Neuron (in vitro differentiated cells): ENCODE measurements around the gene SH3BP4.

Source experiments
- H2AFZ ChIP-seq: one replicate; pipeline ENCODE4 v1.6.1; 2013; ENCODE audit warnings: low read depth, mild to moderate bottlenecking, inconsistent platforms, low read length, moderate library complexity
- H3K27me3 ChIP-seq: one replicate; pipeline ENCODE4 v1.6.1; 2013; ENCODE audit warnings: low read length; ENCODE audit not compliant: insufficient read depth
- H3K36me3 ChIP-seq: one replicate; pipeline ENCODE4 v1.6.1; 2013; ENCODE audit warnings: low read length; ENCODE audit not compliant: insufficient read depth
- H3K4me1 ChIP-seq: one replicate; pipeline ENCODE4 v1.6.1; 2013; ENCODE audit warnings: low read length; ENCODE audit not compliant: insufficient read depth
- H3K4me3 ChIP-seq: 2 replicates; pipeline ENCODE4 v1.5.1; 2013; ENCODE audit warnings: mild to moderate bottlenecking, low read length, moderate library complexity
- H3K9me3 ChIP-seq: one replicate; pipeline ENCODE4 v1.6.1; 2013; ENCODE audit warnings: low read length

SH3BP4 gene

GRCh38 chr2:234950730-234951663 lies 820 bp upstream of the SH3BP4 start:
- H3K27me3 ChIP-seq, result no peaks in the 10 kb centered on the region
- no peak overlapping the region for H2AFZ ChIP-seq
- peak overlapping the region; percentile 39 for H3K4me3 ChIP-seq
- H3K9me3 ChIP-seq, result peaks cover 9% of the 10 kb centered on the region
- H3K36me3 ChIP-seq, result peaks cover 9% of the 10 kb centered on the region
- peaks cover 33% of the 10 kb centered on the region for H3K4me1 ChIP-seq

- Histone ChIP-seq H3K36me3 (peaks cover 12% of the 10 kb centered on the region), H2AFZ (no peak overlapping the region), H3K9me3 (peaks cover 11% of the 10 kb centered on the region), H3K27me3 (no peaks in the 10 kb centered on the region), H3K4me1 (peaks cover 33% of the 10 kb centered on the region), H3K4me3 (peak overlapping the region; percentile 97)
These were observed 676 bp downstream of the SH3BP4 start for GRCh38 chr2:234952270-234953115.

DNA sequence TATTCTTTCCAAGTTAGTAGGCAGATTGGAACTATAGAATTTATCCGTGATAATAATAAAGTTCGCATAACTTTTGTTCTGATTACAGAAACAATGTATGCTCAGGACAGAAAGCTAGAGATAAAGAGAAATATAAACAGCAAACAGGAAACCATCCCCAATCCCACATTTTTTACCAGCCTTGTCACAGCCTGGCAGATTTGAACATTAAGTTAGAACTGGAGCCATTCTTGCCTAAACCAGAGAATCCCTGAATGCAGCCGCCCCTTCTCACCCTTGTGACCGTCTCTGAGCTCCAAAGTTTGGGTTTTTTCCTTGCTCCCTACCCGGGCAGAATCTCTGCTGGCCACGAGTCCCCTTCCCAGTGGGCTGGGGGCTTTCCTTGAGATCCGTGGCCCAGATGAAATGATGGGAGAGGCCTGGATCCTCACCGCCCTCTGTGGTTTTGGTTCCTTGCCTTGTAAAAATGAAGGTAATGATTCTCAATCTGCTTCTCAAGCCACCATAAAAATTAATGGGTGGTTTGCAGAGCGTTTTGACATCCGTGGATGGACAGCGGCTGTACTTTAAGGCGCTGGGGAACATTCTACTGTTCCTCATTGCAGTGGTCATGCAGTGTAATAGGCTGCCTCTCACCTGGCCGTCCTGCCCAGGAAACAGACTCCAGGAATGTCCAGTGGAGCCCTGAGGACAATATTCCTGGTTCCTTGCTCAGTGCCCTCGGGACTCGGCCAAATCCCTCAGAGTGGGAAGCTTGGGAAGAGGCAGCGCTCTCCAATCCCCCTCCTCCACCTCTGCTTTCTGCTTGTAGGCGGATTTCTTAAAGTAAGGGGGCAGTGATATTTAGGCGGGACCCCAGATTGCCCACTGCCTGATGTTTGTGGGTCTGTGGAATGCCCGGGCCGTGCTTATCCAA lies 1.6 kb downstream of the SH3BP4 start:
- peaks cover 35% of the 10 kb centered on the region for H3K4me1 ChIP-seq

GRCh38 chr2:234954551-234954992 lies 2.8 kb downstream of the SH3BP4 start:
- Histone ChIP-seq H3K36me3 (peaks cover 15% of the 10 kb centered on the region), H2AFZ (no peak overlapping the region), H3K4me3 (peak overlapping the region; percentile 97), H3K9me3 (peaks cover 11% of the 10 kb centered on the region), H3K4me1 (peaks cover 32% of the 10 kb centered on the region), H3K27me3 (no peaks in the 10 kb centered on the region)

More for the DNA sequence above, 1.6 kb downstream of the SH3BP4 start:
- Histone ChIP-seq H2AFZ (no peak overlapping the region), H3K4me3 (peak overlapping the region; percentile 97), H3K27me3 (no peaks in the 10 kb centered on the region), H3K36me3 (peaks cover 15% of the 10 kb centered on the region), H3K9me3 (peaks cover 11% of the 10 kb centered on the region)

DNA sequence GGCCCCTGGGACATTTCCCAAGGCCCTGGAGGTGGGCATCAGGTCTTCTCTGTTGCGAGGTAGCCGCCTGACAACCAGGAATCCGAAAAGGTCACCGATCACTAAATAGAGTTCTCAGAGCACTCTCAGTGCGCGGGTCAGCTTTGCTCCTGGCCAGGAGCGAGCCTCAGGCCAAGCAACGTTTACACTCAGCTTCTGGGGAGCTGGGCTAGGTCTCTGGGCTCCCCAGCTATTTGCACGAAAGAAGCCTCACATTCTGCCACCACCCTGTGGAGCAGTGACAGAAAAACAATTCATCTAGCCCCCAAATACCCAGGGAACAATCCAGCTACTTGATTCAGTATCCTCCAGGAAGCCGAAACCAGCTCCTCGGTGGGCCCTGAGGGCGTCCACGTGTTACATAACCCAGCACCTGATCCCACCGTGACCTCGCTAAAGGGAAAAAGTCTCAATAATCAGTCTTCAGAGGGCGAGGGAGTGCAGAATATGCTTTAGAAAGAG lies 3.3 kb downstream of the SH3BP4 start:
- Histone ChIP-seq H2AFZ (no peak overlapping the region), H3K27me3 (no peaks in the 10 kb centered on the region), H3K4me1 (peaks cover 28% of the 10 kb centered on the region), H3K4me3 (peak overlapping the region; percentile 97), H3K36me3 (peaks cover 15% of the 10 kb centered on the region), H3K9me3 (peaks cover 11% of the 10 kb centered on the region)

DNA sequence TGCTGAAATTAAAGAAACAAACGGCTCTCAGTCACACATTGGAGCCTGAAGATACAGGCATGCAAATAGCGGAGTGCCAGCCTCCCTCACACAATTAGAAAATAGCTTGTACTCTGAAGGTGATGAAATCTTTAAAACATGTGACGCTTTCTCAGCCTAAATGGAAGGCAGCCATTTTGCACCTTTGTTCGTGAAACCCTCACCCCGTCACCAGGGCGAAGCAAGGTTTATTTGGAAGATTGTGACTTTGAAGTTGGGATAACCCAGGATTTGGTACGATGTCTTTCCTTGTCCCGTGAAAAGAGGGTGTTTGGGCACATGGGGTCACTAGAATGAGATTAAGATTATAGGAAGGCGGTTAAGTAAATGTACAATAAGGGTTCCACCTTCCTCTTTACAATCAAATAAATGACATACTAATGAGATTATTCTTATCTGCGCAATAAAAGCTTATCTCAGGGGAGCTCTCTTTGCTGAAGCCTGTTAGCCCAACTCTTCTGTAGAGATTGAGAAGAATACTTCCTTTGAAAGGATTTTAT lies 4.2 kb downstream of the SH3BP4 start:
- Histone ChIP-seq H3K4me1 (peaks cover 32% of the 10 kb centered on the region), H2AFZ (no peak overlapping the region), H3K4me3 (no peak overlapping the region), H3K36me3 (peaks cover 18% of the 10 kb centered on the region), H3K27me3 (no peaks in the 10 kb centered on the region), H3K9me3 (peaks cover 11% of the 10 kb centered on the region)

DNA sequence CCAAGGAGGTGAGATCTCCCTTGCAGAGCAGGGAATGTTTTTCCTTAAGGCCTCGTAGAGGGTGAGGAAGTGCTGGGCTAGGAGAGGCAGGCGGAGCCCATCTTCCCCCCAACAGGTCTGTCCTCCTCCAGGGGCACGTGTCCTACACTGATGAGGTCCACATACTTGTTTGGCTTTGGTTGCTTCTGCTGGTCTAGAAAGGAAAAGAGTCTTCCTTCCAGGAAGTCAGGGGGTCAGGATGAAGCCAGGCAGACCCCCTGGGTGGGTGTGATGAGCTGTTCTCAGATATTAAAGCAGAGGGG lies 6.0 kb downstream of the SH3BP4 start:
- Histone ChIP-seq H3K4me3 (no peak overlapping the region), H2AFZ (no peak overlapping the region), H3K4me1 (peaks cover 32% of the 10 kb centered on the region), H3K36me3 (peaks cover 18% of the 10 kb centered on the region), H3K27me3 (no peaks in the 10 kb centered on the region), H3K9me3 (peaks cover 11% of the 10 kb centered on the region)

GRCh38 chr2:234958311-234958710 lies 6.5 kb downstream of the SH3BP4 start:
- Histone ChIP-seq H3K36me3 (peaks cover 20% of the 10 kb centered on the region), H2AFZ (no peak overlapping the region), H3K9me3 (peaks cover 11% of the 10 kb centered on the region), H3K27me3 (no peaks in the 10 kb centered on the region), H3K4me1 (peaks cover 32% of the 10 kb centered on the region), H3K4me3 (no peak overlapping the region)

DNA sequence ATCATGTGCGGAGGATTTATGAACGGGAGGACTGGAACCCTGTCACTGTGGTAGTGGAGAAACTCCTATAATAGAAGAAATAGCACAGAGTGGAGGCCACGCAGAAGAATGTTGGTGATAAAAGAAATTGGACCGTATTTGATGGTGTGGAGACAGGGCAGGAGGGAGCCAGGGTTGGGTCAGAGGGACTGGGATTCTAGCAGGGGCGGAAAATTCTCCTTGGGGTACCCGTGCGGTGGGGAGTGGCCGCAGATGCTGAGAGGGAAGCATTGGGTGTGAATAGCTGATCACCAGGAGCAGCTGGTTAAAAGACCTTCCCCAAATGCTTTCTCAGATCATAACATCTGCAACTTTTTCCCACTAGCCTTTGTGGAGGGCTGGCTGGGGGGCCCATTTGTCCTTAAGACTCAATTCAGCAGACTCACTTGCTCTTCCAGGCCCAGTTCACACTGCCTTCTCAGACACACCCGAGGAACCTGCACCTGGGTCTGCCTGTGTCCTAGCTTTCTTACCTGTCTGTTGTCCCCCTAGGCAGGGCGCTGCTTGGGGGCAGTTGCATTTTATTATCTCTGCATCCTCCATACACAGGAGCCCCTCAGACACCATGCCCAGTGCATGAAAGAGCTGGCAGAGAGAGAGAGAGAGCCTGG lies 7.1 kb downstream of the SH3BP4 start:
- H3K27me3 ChIP-seq, result no peaks in the 10 kb centered on the region
- peaks cover 25% of the 10 kb centered on the region for H3K36me3 ChIP-seq
- peaks cover 33% of the 10 kb centered on the region for H3K4me1 ChIP-seq
- H3K4me3 ChIP-seq, result no peak overlapping the region
- H3K9me3 ChIP-seq, result peaks cover 11% of the 10 kb centered on the region
- H2AFZ ChIP-seq, result no peak overlapping the region

DNA sequence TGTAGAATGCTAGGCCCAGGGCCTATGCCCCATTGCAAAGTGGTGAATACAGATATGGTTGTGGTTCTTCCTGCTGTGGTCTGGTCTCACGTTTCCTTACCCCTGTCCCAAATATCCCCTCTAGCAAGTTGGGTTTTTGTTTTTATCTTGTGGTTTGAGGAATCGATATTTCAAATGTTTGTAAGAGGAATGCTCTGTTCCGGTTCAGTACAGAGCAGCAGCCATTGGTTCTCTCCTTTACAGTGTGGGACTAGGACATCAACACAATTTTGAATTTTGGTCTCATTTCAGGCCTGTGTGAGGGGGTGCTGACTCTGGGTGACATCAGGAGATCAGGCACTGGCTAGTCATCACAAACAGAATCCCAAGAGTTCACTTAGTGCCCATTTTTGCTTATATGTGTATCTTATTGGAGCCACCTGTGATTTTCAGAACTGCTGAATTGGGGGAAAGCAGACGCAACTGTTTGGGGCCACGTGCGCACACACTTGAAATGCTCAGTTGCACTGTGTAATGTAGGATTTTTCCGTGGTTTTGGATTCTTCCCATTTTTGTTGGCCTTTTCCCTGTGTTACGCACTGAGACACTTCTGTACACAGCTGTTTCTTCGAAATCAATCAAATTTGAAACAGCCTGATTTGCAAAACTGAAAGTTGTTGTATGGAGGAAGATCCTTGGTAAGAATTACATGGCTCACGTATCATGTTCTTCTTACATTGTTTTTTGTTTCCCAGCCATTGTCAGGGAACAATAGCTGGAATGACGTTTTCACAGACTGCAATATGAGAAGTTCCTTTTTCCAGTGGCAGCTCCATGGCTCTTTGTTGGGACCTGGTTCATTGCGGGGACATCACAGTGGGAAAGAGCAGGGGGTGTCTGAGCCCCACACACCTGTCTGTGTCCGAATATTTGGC lies 8.6 kb downstream of the SH3BP4 start:
- H3K36me3 ChIP-seq, result peaks cover 34% of the 10 kb centered on the region
- no peak overlapping the region for H3K4me3 ChIP-seq
- no peak overlapping the region for H2AFZ ChIP-seq
- H3K27me3 ChIP-seq, result no peaks in the 10 kb centered on the region
- peaks cover 7% of the 10 kb centered on the region for H3K9me3 ChIP-seq
- H3K4me1 ChIP-seq, result peaks cover 18% of the 10 kb centered on the region

DNA sequence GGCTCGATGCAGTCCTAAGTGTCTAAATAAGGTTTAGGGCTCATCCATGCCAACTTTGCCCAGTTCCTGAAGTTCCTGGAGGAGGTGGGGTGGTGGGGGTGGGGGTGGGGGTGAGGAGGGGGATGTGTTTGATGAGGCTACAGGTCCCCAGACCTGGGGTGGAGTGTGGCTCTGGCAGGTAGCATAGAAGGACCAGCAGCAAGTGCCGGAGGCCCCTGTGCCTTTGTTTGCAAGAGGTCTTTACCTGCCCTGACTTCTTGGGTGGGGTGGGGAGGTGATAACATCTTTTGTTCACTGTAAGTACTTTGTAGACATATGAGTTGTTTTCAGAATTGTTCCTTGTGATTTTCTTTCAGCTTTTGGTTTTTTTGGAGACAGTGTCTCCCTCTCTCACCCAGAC lies 10.0 kb downstream of the SH3BP4 start:
- Histone ChIP-seq H3K27me3 (no peaks in the 10 kb centered on the region), H2AFZ (no peak overlapping the region), H3K9me3 (no peaks in the 10 kb centered on the region), H3K4me1 (peaks cover 15% of the 10 kb centered on the region), H3K4me3 (no peak overlapping the region), H3K36me3 (peaks cover 30% of the 10 kb centered on the region)
